ENCODE measurements around the gene ADCY10. TPM values are rescaled to one million over a fixed set of nuclear protein-coding genes. Genes with fewer than 3 reads are reported as not detected.

ADCY10 gene
- total RNA-seq, 3 donors from 2014 or later = under 0.01 to 0.16 (median 0.15) TPM

GRCh38 chr1:167766538-167766937 is 147.4 kb downstream of the ADCY10 start:
- H3K36me3 ChIP-seq = no peaks in the 10 kb centered on the region
- peaks cover 7 to 8% of the 10 kb centered on the region in 2 donors for H3K4me1 ChIP-seq
- H3K4me3 ChIP-seq = no peak overlapping the region
- no peak for DNase-seq (ENCODE audit: low spot score in 2 of 2)
- intact Hi-C loops (cut with DNase I; ENCODE audit: low total_unique reads) = no loop called here
- no peak overlapping the region for H3K27ac ChIP-seq
- no peaks in the 10 kb centered on the region for H3K9me3 ChIP-seq
- TF ChIP-seq CTCF (IDR thresholded peaks at IDR 0.05) (no peak), POLR2AphosphoS5 (IDR thresholded peaks at IDR 0.05) (no peak), POLR2A (IDR thresholded peaks at IDR 0.05) (no peak)
- no peaks in the 10 kb centered on the region for H3K27me3 ChIP-seq

GRCh38 chr1:167765496-167765895 is 148.4 kb downstream of the ADCY10 start:
- H3K4me3 ChIP-seq = no peak overlapping the region
- no peak overlapping the region for H3K27ac ChIP-seq
- H3K27me3 ChIP-seq = no peaks in the 10 kb centered on the region
- DNase-seq (ENCODE audit: low spot score in 2 of 2) = no peak
- no peaks in the 10 kb centered on the region for H3K9me3 ChIP-seq
- intact Hi-C loops (cut with DNase I; ENCODE audit: low total_unique reads) = no loop called here
- TF ChIP-seq CTCF (IDR thresholded peaks at IDR 0.05) (no peak), POLR2AphosphoS5 (IDR thresholded peaks at IDR 0.05) (no peak), POLR2A (IDR thresholded peaks at IDR 0.05) (no peak)
- H3K36me3 ChIP-seq = no peaks in the 10 kb centered on the region
- peaks cover 7 to 8% of the 10 kb centered on the region in 2 donors for H3K4me1 ChIP-seq

GRCh38 chr1:167764458-167765330 is 149.2 kb downstream of the ADCY10 start:
- intact Hi-C loops (cut with DNase I; ENCODE audit: low total_unique reads) = no loop called here
- Histone ChIP-seq H3K27ac (no peak overlapping the region), H3K36me3 (no peaks in the 10 kb centered on the region), H3K9me3 (no peaks in the 10 kb centered on the region), H3K4me3 (no peak overlapping the region), H3K4me1 (peaks cover 7 to 8% of the 10 kb centered on the region in 2 donors), H3K27me3 (no peaks in the 10 kb centered on the region)
- TF ChIP-seq CTCF (IDR thresholded peaks at IDR 0.05) (no peak), POLR2AphosphoS5 (IDR thresholded peaks at IDR 0.05) (no peak), POLR2A (IDR thresholded peaks at IDR 0.05) (no peak)
- no peak for DNase-seq (ENCODE audit: low spot score in 2 of 2)

GRCh38 chr1:167763525-167764220 is 150.3 kb downstream of the ADCY10 start:
- H3K27me3 ChIP-seq = no peaks in the 10 kb centered on the region
- peaks cover 7 to 8% of the 10 kb centered on the region in 2 donors for H3K4me1 ChIP-seq
- H3K27ac ChIP-seq = peak overlapping the region in 1 of 2 donors; percentile 60
- TF ChIP-seq POLR2A (IDR thresholded peaks at IDR 0.05) (no peak), POLR2AphosphoS5 (IDR thresholded peaks at IDR 0.05) (peak in 1 of 3 donors; percentile 51), CTCF (IDR thresholded peaks at IDR 0.05) (no peak)
- no peaks in the 10 kb centered on the region for H3K9me3 ChIP-seq
- DNase-seq (ENCODE audit: low spot score in 2 of 2) = peak; percentile 52 to 93
- H3K36me3 ChIP-seq = no peaks in the 10 kb centered on the region
- peak overlapping the region in 1 of 3 donors; percentile 2 for H3K4me3 ChIP-seq
- intact Hi-C loops (cut with DNase I; ENCODE audit: low total_unique reads) = no loop called here
